A549 (cell line): ENCODE measurements around the gene SHE.

Experiments used
- EP300 ChIP-seq, 2 experiments: fragments of >200 bp; sonication (Bioruptor Twin); formaldehyde crosslinking; IDR thresholded peaks; 2 replicates in 1 of 2; 3 replicates in 1 of 2; pipeline ENCODE4 v1.6.1; 2016 to 2017
- FOSL2 ChIP-seq, 2 experiments: fragments of 450-650 bp in 1 of 2; fragments of >200 bp in 1 of 2; sonication (Bioruptor Twin) in 1 of 2; formaldehyde crosslinking; IDR thresholded peaks; 2 replicates each; pipeline versions ENCODE4 v1.5.0 to v1.6.1; 2016 to 2020; ENCODE audit warnings: mild to moderate bottlenecking in 1 of 2, moderate library complexity in 1 of 2
- POLR2A ChIP-seq: IDR thresholded peaks from 2 replicates; pipeline ENCODE4 v1.6.1; 2012; ENCODE audit warnings: mild to moderate bottlenecking, low read length
- TF ChIP-seq, protein P1 (sequence below): fragments of >200 bp; sonication (Bioruptor Twin); formaldehyde crosslinking; IDR thresholded peaks from 3 replicates; pipeline ENCODE4 v1.5.1; 2016
- TF ChIP-seq, protein P2 (sequence below): IDR thresholded peaks from 2 replicates; pipeline ENCODE4 v1.6.1; 2012

DNA sequence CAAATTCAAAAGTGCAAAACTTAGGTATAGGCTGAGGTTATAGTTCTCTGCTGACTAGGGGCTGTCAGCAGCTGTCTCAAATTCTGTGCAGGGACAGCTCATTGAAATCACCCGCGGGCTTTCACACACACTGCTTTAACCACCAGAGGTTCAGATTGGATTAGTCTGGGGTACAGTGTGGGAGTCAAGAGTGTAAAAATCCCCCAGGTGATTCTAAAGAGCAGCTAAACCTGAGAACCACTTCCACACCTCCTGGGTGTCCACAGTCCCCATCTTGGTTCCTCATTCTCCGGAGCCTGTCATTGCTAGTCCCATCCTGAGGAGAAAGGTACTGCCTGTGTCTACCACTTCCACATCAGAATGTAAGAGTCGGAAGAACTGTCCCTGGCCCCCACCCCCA is 10.1 kb downstream of the SHE start:
- TF ChIP-seq FOSL2 (IDR thresholded peaks at IDR 0.05) (no peak), FOSL2 (CRISPR knock-in tag; IDR thresholded peaks at IDR 0.05) (no peak), POLR2A (no peak), EP300 (IDR thresholded peaks at IDR 0.05) (no peak)
- TF ChIP-seq, protein P1, sequence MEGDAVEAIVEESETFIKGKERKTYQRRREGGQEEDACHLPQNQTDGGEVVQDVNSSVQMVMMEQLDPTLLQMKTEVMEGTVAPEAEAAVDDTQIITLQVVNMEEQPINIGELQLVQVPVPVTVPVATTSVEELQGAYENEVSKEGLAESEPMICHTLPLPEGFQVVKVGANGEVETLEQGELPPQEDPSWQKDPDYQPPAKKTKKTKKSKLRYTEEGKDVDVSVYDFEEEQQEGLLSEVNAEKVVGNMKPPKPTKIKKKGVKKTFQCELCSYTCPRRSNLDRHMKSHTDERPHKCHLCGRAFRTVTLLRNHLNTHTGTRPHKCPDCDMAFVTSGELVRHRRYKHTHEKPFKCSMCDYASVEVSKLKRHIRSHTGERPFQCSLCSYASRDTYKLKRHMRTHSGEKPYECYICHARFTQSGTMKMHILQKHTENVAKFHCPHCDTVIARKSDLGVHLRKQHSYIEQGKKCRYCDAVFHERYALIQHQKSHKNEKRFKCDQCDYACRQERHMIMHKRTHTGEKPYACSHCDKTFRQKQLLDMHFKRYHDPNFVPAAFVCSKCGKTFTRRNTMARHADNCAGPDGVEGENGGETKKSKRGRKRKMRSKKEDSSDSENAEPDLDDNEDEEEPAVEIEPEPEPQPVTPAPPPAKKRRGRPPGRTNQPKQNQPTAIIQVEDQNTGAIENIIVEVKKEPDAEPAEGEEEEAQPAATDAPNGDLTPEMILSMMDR: no peak
- TF ChIP-seq, protein P2, sequence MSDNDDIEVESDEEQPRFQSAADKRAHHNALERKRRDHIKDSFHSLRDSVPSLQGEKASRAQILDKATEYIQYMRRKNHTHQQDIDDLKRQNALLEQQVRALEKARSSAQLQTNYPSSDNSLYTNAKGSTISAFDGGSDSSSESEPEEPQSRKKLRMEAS: no peak
